D341Med (cell line): ENCODE data around the gene PTPN21.

Experiments
- DNase-seq: peaks from one replicate; pipeline ENCODE4 v3.0.0; 2012; ENCODE audit warnings: low spot score

PTPN21 gene

GRCh38 chr14:88554457-88555286 is at the start of gene PTPN21:
PTPN21 (minus strand) TSS chr14:88555007; CDS start chr14:88550417, 4,590 bp downstream.
- peak; percentile 86 for DNase-seq

DNA sequence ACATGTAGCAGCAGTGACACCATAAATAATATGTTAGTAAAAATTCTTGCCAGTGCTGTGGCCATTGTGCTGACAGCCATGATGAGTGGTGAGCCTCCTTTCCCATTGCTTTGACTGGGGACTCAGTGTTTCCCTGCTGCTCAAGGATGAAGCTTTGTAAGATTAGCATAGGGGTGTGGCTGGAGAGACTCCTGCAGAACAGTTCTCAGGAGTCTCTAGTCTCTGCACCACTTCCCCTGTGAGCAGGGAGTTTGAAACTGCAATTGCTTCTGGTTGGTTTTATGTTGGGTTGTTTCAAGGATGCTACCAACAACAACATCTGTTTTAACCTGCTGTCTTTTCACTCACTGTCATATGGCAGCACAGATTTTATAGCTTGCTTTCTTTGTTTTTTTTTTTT is 49.4 kb upstream of the PTPN21 start:
- DNase-seq: no peak

DNA sequence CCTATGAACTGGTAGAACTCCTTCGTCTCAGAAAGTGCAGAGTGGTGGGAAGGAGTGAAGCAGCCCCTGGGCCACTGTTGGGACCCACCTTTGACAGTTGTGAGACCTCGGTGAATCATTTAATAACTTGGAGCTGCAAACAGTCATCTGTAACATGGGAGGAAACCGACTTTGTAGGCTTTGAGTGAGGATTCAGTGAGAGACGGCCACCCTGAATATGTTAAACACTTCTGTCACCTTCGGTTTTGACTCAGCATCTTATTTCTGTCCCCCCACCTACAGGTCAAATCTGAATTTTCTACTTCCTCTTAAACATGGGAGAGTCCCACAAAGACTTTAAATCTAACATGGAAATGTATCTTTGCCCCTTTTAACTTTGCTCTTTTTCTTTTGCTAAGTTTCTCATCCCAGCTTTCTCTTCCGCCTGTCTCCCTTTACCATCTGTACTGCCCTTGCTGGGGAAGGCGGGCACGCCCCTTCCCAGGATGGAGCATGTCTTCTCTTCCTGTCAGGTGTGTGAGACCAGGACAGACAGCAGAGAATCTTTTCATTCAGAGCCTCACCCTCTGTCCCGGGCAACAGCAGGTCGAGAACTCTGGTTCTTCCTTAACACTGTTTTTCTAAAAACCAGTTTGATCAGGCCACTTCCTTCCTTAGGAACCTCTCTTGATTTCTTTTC is 45.1 kb upstream of the PTPN21 start:
- no peak for DNase-seq

DNA sequence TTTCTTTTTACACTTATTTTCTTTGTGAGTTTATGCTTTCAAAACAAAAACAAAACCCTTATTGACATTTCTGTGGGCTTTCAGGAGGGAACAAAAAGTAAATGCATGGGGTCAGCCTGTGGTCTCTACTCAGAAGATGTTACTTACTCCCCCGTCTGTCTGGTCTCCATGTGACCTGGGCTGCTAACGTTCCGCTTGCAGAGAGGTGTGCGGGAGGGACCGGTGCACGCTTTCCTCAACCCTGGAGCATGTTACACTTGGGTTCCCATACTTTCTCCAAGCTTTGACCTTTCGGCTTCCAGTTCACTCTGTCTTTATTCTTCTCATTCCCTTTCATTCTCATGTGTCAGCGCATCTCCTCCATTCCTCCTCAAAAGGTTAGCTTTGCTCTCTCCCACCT is 44.5 kb upstream of the PTPN21 start:
- DNase-seq: no peak

- DNase-seq: no peak
These were observed 43.4 kb upstream of the PTPN21 start for GRCh38 chr14:88598097-88598675.

DNA sequence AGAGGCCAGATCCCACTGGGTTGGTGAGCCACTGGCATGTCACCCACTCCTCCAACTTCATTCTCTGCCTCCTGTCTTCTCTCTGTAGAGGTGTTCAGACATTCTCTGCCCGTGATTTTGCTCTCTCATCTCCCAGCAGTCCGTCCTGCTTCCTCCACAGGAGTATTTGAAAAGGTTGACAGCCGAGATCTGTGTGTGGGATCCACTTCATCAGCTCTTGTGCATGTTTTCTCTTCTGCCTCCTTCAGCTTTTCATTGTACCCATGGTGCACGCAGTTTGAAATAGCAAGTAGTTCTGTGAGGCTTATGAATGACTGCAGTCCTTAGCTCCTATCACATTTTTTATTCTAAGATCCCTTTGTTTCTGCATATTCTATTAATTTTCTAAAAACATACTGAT is 42.8 kb upstream of the PTPN21 start:
- DNase-seq: no peak

- DNase-seq: no peak
These were observed 42.2 kb upstream of the PTPN21 start for GRCh38 chr14:88597038-88597437.

GRCh38 chr14:88592031-88592430 is 37.2 kb upstream of the PTPN21 start:
- no peak for DNase-seq

DNA sequence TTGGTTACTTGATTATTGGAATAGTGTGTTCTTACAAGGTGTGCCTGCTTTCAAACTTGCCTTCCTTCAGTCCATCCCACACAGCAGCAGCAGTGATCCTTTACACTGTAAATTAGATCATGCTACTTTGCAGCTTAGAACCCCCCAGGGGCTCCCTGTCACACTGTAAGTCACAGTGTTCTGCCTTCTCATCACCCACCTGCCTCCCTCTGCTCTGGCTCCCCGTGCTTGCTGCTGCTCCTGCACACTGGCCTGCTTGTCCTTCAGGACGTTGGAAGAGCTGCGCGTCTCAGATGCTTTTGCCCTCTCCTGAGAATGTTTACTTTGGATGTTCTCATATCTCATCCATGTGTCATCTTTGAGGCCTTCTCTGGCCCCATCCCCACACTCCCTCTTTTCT is 35.4 kb upstream of the PTPN21 start:
- DNase-seq: peak; percentile 54

GRCh38 chr14:88588081-88588480 is 33.3 kb upstream of the PTPN21 start:
- no peak for DNase-seq

DNA sequence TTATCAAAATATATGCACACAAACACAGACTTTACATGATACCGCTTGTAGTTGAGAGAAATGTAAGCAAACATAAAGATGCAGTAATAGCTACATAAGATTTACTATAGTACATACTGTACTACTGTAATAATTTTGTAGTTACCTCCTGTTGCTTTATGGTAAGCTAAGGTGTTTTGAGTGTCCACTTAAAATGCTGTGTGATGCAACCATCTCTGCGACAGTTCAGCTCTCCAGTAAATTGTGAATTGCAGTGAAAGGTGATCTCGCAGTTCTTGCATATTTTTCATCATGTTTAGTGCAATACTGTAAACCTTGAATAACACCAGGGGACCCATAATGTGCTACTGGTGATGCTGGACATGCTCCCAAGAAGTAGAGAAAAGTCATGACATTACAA is 29.6 kb upstream of the PTPN21 start:
- no peak for DNase-seq

- no peak for DNase-seq
These were observed 21.4 kb upstream of the PTPN21 start for GRCh38 chr14:88576222-88576621.

- DNase-seq: no peak
These were observed 17.3 kb upstream of the PTPN21 start for GRCh38 chr14:88572117-88572516.

- DNase-seq: no peak
These were observed 13.4 kb upstream of the PTPN21 start for GRCh38 chr14:88568196-88568595.

DNA sequence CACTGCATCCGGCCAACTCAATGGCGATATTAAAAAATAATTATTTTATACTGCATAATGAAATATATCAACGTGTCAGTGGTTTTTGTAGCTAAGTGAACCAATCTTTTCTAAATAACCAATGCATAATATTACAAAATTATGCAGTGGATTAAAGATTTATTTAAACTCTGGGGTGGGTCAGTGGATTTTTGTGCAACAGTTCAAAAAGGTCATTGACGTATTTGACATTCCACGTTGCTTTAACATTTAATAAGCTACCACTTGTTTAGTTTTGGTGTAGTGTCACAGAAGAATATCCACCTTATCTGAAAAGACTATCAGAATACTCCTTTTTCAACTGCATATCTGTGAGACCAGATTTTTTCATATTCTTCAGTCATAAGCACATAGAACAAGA is 10.6 kb upstream of the PTPN21 start:
- DNase-seq: no peak

DNA sequence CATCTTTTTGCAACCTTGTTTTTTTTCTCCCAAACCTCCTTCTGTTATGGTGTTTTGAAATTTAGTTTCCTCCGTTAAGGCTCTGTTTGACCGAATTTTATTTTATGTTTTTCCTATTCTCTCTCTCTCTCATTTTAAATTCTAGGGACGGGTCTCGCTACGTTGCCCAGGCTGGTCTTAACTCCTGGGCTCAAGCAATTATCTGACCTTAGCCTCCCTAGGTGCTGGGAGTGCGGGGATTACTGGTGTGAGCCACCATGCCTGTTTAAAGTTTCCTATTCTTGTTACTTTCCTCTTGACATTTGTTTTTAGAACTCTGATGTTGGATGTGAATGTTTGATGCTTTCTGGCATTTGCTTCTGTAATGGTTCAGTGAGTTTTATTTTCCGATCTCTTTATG is 9.0 kb upstream of the PTPN21 start:
- no peak for DNase-seq

DNA sequence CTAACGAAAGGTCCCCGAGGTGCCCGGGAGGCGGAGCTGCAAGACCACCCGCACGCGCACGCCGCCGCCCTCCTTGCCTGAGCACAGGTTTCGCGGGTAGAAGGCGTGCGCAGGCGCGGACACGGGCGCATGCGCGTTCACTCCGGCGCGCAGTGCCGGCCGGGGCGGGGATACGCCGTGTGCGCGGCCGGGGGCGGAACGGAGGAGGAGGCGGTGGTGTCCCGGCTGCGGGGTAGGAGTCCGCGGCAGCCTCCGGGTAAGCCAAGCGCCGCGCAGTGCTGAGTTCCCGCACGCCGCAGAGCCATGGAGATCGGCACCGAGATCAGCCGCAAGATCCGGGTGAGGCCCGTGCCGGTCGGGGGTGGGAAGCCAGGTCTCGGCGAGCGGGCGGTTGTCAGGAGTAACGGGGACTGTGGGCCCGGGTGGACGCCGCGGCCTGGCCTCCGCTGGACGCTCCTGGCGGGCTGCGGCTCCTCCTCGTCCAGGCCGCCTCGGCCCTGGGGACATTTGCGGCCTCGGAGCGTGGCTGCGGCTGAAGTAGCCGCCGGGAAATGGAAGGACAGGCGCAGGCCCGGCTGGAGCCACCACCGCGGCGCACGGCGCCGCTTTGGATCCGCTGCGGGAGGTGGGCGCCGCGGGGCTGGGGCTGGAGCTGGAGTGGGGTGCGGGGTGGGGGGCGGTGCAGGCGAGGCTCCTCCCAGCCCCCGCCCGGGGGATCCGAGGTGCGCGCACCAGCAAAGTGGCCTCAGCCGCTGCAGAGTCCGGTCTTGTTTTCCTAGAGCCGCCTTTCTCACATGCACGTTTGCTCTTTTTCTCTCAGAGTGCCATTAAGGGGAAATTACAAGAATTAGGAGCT is 8.3 kb upstream of the PTPN21 start, which contains the start of gene ZC3H14:
ZC3H14 (plus strand) TSS at position 207 of the 856 bp plus-strand sequence; CDS start at position 304, 97 bp downstream.
- peak; percentile 98 for DNase-seq

GRCh38 chr14:88562532-88562830 is 7.7 kb upstream of the PTPN21 start:
- DNase-seq: no peak

GRCh38 chr14:88559852-88560251 is 5.0 kb upstream of the PTPN21 start:
- no peak for DNase-seq

DNA sequence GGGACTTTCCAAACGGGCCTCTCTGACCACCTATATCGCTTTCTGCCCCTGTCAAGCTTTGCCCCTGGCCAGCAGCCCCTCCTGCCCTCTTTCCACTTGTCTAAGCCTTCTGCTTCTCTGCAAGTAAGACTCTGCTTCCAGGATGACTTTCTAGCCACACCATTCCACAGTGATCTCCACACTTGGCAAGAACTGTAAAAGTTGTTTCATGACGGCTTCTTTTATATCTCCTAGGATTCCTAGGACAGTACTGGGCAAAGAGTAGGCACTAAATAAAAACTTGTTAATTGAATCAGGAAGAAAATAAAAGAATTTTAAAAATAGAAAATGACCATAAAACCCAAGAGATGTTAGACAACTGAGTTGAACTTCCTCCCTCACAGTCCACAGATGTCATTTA is 1.8 kb upstream of the PTPN21 start:
- DNase-seq: no peak

DNA sequence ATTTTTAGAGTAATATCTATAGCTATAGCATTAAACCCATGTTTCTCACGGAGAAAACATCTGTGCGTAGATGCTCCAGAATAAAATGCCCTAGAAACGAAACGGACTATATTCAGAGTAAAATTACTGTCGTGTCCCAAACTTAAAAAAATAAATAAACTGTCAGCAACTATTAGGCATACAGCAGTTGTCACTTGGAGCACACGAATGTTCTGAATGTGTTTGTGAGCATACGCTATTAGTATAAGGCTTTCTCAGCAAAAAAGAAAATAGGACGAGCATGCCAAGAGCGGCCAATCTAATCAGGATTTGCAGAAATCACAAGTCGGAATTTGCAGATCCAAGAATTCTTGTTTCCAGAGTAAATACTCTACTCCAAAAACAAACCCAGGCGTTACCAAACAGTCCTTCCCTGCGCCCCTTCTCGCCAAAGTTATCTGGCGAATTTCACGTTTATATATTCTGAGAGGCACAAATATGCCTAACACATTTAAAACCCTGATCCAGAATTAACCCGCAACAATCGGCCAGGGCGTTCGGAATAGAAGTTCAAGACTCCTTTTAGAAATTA is 836 bp downstream of the PTPN21 start:
- no peak for DNase-seq

DNA sequence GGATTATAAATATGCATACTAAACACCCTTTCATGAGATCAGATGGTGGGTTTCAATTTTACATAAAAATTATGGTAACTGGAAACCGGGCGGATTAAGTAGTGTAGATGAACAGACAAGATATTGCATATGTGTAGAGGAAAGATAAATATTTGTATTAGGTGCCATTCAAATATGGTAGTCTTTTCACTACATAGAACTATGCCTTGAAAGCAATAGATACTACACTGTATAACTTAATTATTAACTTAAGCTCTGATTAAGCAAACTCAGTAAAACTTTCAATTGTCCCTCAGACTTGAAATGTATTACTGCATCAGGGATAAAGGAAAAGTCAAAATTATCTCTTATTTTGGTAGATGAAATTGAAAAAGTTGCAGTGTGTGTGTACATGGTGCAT is 1.9 kb downstream of the PTPN21 start:
- no peak for DNase-seq
